UCSD-AML1 (cell line): ENCODE data around the gene DDX49.
"Not testable (repeated sequence)": the region's sequence is repeated elsewhere in the genome, so short reads cannot be mapped to it uniquely, and the experiment has no call there.

Source experiments
- DNase-seq: peaks from one replicate; lab custom pipeline; 2025; ENCODE audit not compliant: unreplicated experiment; lab: John Stamatoyannopoulos, UW

The DDX49 gene

DNA sequence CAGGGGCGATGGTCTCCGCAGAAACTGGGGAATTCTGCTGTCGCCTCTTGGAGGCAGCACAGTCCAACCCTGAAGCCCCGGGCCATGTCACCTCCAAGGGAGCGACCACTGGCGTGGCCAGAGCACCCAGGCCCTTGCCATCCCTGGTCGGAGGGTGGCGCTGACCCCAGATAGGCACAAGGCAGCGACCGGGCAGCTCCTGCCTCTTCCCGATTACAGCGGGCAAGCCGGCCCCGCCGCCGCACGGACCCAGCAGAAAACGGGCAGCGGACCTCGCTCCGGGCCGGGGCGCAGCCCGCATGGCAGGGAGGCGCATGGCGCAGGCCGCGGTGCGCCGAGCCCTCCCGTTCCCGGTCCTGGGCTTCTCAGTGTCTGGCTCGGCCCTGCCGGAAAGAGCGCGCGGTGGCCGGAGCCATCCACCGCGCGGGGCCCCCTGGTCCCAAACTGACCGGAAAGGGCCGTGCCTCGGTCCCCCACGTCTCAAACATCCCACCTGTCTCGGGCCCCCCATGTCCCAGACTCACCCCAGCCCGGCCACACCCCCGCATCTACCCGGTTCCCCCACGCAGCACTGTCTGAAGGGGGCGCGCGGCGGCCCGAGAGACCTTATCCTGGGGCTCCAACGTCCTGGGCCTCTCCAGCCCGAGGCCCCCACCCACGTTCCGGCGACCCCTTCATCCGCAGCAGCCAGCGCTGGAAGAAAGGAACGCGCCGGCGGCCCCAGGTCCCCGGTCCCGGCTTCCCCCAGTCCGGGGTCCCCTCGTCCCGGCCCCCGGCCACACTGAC is 24.3 kb upstream of the DDX49 start:
- peak; percentile 75 for DNase-seq

DNA sequence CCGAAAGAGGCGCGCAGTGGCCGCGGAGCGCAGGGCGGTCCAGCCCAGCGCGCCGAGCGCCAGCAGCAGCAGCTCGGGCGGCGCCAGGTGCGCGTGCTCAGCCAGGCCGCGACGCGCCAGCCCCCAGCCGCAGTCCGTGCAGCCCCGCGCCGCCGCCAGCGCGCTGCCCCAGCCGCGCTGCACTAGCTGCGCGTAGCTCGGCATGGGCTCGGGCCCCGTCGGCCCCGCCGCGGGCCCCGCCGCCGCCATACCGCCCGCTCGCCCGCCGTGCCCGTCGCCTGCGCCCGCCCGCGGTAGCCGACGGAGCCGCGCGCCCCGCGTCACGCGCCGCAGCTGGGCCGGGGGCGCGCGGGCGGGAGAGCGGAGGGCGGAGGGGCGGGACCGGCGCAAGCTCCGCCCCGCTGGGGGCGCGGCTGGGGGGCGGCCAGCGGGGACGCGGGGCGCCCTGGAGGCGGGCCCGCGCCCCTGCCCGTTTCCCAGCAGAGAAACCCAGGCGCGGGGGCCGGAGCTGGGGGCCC is 23.6 kb upstream of the DDX49 start, which contains the start of gene CERS1:
Gene CERS1 (minus strand): TSS at position 335 of the 518 bp plus-strand sequence. CDS start 86 bp downstream, at position 249.
- no peak for DNase-seq

DNA sequence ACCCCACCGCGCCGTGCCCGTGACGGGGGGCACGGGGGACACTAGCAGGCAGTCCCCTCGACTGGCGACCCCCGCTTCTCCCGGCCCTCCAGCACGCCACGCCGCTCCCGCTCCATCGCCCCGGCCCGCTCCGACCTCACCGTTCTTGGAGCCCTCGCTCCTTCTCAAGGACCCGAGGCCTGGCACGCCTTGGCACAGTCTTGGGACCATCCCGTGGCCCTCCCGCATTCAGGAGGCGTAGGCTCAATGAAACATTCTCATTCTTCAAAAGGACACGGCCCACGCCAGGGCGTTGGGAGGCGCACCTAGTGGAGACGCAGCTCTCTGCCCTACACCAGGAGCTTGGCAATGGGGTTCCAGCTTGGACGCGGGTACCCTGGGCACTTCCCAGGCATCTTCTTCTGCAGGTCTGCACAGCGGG is 23.1 kb upstream of the DDX49 start:
- no peak for DNase-seq

DNA sequence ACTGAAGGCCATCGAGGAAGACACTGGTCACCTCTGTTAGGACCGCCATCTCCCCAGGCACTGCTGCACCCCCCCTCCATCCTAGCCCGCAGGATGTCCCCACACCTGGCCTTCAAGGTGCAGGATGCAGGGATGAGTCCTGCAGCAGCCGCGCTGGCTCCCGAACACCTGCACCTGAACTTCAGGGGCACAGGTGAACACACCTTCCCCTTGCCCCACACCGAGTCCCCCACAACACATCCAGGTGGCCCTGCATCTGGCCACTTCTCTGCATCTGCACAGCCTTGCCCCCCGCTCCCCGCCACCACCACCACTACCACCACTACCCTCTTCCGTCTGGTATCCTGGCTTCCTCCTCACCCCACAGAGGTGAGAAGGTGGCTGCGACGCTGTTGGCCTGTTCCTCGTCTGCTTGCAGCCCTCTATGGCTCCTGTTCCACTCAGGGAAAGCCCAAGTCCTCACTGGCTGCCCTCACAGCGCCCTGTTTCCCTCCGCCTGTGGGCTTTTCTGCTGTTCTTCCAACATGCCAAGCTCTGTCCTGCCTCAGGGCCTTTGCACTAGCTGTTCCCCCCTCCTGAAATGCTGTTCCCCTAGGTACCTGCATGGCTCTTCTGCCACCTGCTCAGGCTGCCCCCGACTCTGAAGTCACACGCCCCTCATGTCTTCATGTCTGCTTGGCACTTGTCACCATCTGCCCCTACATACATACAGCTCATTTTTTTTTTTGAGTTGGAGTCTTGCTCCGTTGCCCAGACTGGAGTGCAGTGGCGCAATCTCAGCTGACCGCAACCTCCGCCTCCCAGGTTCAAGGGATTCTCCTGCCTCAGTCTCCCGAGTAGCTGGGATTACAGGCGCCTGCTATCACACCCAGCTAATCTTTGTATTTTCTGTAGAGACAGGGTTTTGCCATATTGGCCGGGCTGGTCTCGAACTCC is 22.2 kb upstream of the DDX49 start:
- DNase-seq = no peak

GRCh38 chr19:18898081-18898606 is 21.4 kb upstream of the DDX49 start:
- DNase-seq = no peak

- DNase-seq = no peak
Measured at GRCh38 chr19:18898607-18899408, 20.7 kb upstream of the DDX49 start.

GRCh38 chr19:18899624-18900560 is 19.6 kb upstream of the DDX49 start:
- no peak for DNase-seq

DNA sequence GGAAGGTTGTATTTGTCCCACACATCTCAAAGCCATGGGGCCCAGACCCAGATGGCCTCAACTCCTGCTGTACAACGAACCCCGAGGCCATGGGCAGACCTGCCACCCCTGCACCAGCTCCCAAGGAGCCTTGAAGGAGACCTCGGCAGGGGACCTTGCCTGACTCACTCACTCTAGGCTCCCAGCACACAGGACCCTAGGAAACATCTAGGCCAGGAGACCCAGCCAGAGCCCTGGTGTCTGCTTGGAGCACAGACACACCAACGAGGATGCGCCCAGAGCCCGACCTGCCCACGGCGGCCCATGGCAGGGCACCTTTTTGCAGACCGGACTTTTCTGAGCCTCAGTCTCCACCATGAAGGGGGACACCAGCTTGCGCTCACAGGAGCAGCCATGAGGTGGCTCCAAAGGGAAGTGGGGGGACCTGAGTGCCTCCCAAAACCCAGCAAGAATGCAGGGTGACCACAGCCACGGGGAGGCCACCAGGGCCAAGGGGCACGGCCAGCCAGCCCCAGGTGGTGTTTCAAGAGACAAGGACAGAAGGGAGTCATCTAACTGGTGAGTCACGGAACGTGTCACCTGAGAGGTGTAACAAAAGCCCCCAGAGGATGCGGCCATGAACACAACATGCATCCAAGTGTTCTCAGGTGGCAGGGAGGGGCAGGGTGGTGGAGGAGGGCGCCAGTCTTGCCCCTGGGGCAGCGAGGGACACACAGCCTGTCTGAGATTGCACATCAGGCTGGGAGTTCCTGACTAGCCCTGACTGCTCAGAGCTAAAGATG is 18.6 kb upstream of the DDX49 start:
- DNase-seq = no peak

DNA sequence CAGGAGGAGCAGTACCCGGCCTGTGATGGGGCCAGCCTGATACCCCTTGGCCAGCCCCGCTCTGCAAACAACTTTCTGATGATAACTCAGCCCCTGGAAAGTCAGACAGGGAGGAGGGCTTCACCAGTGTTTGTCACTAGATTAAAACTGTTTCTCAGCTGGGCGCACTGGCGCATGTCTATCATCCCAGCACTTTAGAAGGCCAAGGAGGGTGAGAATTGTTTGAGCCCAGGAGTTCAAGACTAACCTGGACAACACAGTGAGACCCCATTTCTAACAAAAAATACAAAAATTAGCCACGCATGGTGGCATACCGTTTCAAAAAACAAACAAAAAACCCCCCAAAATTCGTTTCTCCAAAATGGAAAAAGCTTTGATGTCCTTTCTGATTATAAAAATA is 18.0 kb upstream of the DDX49 start:
- no peak for DNase-seq

- not testable (repeated sequence) for DNase-seq
Measured at GRCh38 chr19:18902519-18902918, 17.0 kb upstream of the DDX49 start.

GRCh38 chr19:18903156-18904037 is 16.1 kb upstream of the DDX49 start:
- no peak for DNase-seq

- DNase-seq = no peak
Measured at GRCh38 chr19:18904334-18905057, 15.0 kb upstream of the DDX49 start.

- DNase-seq = no peak
Measured at GRCh38 chr19:18905058-18905456, 14.5 kb upstream of the DDX49 start.

DNA sequence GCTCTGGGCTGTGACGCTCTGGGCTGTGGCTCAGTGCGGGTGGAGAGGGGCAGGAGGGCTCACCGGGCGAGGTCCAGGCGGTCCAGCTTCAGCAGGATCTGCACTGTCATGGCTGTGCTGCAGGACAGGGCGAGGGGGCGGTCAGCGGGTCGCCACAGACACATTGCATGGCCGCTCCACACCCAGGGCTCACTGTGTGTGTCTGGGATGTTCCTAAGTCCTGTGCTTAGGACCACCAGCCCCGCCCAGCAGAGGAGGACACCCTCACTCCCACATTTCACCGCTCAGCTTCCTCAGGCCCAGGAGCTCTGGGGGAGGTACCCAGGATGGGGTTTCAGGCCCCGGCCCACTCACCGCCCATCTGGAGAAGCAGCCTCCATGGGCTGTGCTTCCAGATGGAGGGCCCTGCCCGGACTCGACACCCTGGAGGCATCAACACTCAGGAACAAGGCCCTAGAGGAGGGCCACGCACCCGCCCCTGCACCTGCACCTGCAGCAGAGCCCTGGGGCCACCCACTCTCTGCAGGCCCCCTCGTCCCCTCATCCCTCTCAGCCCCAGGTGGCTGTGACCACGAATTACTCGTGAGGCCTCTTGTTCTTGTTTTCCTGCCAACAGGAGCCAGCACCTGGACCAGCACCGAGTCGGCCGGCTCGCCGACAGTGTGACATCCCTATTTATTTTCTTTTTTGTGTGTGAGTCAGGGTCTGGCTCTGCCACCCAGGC is 13.8 kb upstream of the DDX49 start:
- no peak for DNase-seq

GRCh38 chr19:18906605-18907519 is 12.7 kb upstream of the DDX49 start:
- DNase-seq = no peak
